DOHH2 (cell line): ENCODE measurements around the gene PLET1.

Source experiments
- H3F3A ChIP-seq: fragments of 200-600 bp; sonication (generic), shearing (Covaris generic); 2 replicates; pipeline ENCODE4 v1.6.0; 2016; ENCODE audit warnings: antibody characterized with exemption, mild to moderate bottlenecking; ENCODE audit not compliant: control insufficient read depth, insufficient read depth
- H3K27ac ChIP-seq: fragments of 200-600 bp; sonication (generic); 2 replicates; pipeline ENCODE4 v1.5.1; 2014; ENCODE audit warnings: low read depth, mild to moderate bottlenecking, low read length, moderate library complexity
- H3K27me3 ChIP-seq: fragments of 200-600 bp; sonication (generic); 2 replicates; pipeline ENCODE4 v1.6.1; 2014; ENCODE audit warnings: mild to moderate bottlenecking, low read length, mixed read lengths; ENCODE audit not compliant: control insufficient read depth
- H3K36me3 ChIP-seq: fragments of 200-600 bp; sonication (generic); 2 replicates; pipeline ENCODE4 v1.6.1; 2014; ENCODE audit warnings: mild to moderate bottlenecking, low read length, moderate library complexity, mixed read lengths; ENCODE audit not compliant: control insufficient read depth
- H3K4me1 ChIP-seq: fragments of 200-600 bp; sonication (generic); 2 replicates; pipeline ENCODE4 v1.6.1; 2014; ENCODE audit warnings: mild to moderate bottlenecking, low read length, mixed read lengths; ENCODE audit not compliant: control insufficient read depth
- H3K4me2 ChIP-seq: fragments of 200-600 bp; sonication (generic); 2 replicates; pipeline ENCODE4 v1.6.0; 2014; ENCODE audit warnings: mild to moderate bottlenecking, low read length, moderate library complexity
- H3K4me3 ChIP-seq: fragments of 200-600 bp; sonication (generic); 2 replicates; pipeline ENCODE4 v1.5.1; 2014; ENCODE audit warnings: mild to moderate bottlenecking, low read length, mixed read lengths
- H3K79me2 ChIP-seq: fragments of 200-600 bp; sonication (generic); 2 replicates; pipeline ENCODE4 v1.6.1; 2014; ENCODE audit warnings: mild to moderate bottlenecking, low read length, mixed read lengths; ENCODE audit not compliant: control insufficient read depth
- H3K9me2 ChIP-seq: fragments of 200-600 bp; sonication (generic); replicated peaks from 2 replicates; pipeline ENCODE4 v1.6.1; 2014; ENCODE audit warnings: mild to moderate bottlenecking, low read length, mixed read lengths; ENCODE audit not compliant: control insufficient read depth
- H3K9me3 ChIP-seq: fragments of 200-600 bp; sonication (generic); 2 replicates; pipeline ENCODE4 v1.6.1; 2014; ENCODE audit warnings: antibody characterized with exemption, low read length, mixed read lengths; ENCODE audit not compliant: control insufficient read depth, insufficient read depth
- H4K20me1 ChIP-seq: fragments of 200-600 bp; sonication (generic); 2 replicates; pipeline ENCODE4 v1.6.0; 2014; ENCODE audit warnings: low read depth, mild to moderate bottlenecking, antibody characterized with exemption, low read length, moderate library complexity; ENCODE audit not compliant: control insufficient read depth, insufficient read depth
- EZH2phosphoT487 ChIP-seq: fragments of 200-600 bp; sonication (generic); IDR thresholded peaks from 2 replicates; pipeline ENCODE4 v1.6.1; 2017; ENCODE audit warnings: borderline replicate concordance, mild to moderate bottlenecking, antibody characterized with exemption, low read length, moderate library complexity, mixed read lengths
- TF ChIP-seq, protein P1 (sequence below): fragments of 200-600 bp; sonication (generic); IDR thresholded peaks from one replicate; pipeline ENCODE4 v1.5.1; 2014; ENCODE audit warnings: antibody characterized with exemption, mild to moderate bottlenecking, low read depth, low read length; ENCODE audit not compliant: poor library complexity, severe bottlenecking

The PLET1 gene

DNA sequence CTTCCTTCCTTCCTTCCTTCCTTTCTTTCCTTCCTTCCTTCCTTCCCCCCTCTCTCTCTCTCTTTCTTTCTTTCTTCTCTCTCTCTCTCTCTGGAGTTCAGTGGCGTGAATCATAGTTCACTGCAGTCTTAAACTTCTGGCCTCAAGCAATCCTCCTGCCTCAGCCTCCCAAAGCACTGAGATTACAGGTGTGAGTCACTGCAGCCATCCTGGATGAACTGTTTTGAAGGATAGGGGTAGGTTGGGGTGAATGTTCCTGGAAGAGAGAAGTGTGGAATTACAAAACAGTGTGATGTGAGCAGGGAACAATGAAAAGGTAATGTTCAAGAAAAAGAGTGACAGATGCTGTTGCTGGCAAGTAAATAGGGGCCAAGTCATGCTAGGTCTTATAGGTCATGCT is 12.4 kb upstream of the PLET1 start:
- H3K9me2 ChIP-seq, result no peaks in the 10 kb centered on the region

DNA sequence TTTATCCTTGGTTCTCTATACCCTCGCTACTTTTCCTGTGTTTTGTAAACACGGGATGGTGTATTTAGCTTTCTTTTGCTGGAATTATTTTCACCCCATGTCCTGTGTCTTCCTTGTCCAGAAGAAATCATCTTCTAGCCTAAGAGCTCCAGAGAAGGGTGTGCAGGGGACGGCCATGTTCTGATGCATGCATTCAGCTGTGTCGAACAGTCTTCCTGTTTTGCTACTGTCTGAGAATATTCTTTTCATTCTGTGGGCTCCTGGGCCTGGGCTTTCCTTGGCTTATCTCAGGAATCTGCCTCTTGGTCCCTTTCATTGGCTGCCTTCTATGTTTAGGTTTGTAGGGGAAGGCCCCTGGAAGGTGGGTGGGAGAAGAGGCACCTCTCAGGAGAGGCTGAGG is 10.6 kb upstream of the PLET1 start:
- Histone ChIP-seq H3K27ac (no peak overlapping the region), H4K20me1 (no peaks in the 10 kb centered on the region), H3F3A (no peaks in the 10 kb centered on the region), H3K9me2 (no peaks in the 10 kb centered on the region), H3K9me3 (no peaks in the 10 kb centered on the region), H3K4me3 (no peak overlapping the region), H3K79me2 (no peaks in the 10 kb centered on the region), H3K4me1 (peaks cover 6% of the 10 kb centered on the region), H3K4me2 (no peak overlapping the region), H3K36me3 (no peaks in the 10 kb centered on the region), H3K27me3 (no peaks in the 10 kb centered on the region)
- TF ChIP-seq EZH2phosphoT487, result no peak
- TF ChIP-seq, protein P1, sequence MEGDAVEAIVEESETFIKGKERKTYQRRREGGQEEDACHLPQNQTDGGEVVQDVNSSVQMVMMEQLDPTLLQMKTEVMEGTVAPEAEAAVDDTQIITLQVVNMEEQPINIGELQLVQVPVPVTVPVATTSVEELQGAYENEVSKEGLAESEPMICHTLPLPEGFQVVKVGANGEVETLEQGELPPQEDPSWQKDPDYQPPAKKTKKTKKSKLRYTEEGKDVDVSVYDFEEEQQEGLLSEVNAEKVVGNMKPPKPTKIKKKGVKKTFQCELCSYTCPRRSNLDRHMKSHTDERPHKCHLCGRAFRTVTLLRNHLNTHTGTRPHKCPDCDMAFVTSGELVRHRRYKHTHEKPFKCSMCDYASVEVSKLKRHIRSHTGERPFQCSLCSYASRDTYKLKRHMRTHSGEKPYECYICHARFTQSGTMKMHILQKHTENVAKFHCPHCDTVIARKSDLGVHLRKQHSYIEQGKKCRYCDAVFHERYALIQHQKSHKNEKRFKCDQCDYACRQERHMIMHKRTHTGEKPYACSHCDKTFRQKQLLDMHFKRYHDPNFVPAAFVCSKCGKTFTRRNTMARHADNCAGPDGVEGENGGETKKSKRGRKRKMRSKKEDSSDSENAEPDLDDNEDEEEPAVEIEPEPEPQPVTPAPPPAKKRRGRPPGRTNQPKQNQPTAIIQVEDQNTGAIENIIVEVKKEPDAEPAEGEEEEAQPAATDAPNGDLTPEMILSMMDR, result no peak

More for the DNA sequence above, 12.4 kb upstream of the PLET1 start:
- Histone ChIP-seq H3K27ac (no peak overlapping the region), H3K4me3 (no peak overlapping the region), H3K4me2 (no peak overlapping the region), H3K4me1 (peaks cover 18% of the 10 kb centered on the region), H3F3A (no peaks in the 10 kb centered on the region), H3K27me3 (no peaks in the 10 kb centered on the region), H4K20me1 (no peaks in the 10 kb centered on the region), H3K36me3 (no peaks in the 10 kb centered on the region), H3K9me3 (no peaks in the 10 kb centered on the region), H3K79me2 (no peaks in the 10 kb centered on the region)
- TF ChIP-seq EZH2phosphoT487, result no peak
- TF ChIP-seq, protein P1, result no peak

DNA sequence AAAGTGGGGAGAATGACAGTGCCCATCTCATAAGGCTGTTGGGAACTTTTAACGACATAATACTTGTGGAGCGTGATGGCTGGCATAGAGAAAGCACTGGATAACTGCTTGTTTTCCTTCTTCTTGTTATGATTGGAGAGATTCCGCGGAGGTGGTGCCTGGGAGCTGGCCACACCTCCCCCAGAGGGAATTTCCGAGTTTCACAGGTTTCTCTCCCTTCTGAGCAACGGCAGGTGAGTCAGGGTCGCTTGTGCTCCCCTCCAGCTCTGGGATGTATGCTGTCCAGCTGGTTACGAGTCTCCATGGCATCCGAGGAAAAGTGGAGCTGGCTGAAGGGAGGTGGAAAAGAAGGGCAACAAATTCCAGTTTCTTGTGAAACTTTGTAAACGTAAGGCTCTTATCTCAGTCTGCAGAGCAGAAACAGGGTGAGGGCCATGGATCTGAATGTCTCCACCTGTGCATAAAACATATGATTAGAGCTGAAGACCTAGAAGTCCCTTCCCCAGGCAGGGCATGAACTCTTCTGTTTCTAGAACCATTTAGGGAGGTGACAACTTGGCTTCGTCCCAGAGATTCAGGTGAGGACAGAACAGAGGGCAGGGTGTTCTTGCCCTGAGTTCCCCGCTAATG is 10.0 kb upstream of the PLET1 start:
- no peaks in the 10 kb centered on the region for H4K20me1 ChIP-seq
- no peaks in the 10 kb centered on the region for H3K27me3 ChIP-seq
- TF ChIP-seq, protein P1, result no peak
- TF ChIP-seq EZH2phosphoT487, result no peak
- H3K9me2 ChIP-seq, result no peaks in the 10 kb centered on the region
- H3K27ac ChIP-seq, result no peak overlapping the region
- H3K36me3 ChIP-seq, result no peaks in the 10 kb centered on the region
- no peaks in the 10 kb centered on the region for H3K79me2 ChIP-seq
- no peaks in the 10 kb centered on the region for H3F3A ChIP-seq
- H3K9me3 ChIP-seq, result no peaks in the 10 kb centered on the region
- no peak overlapping the region for H3K4me2 ChIP-seq
- H3K4me3 ChIP-seq, result no peak overlapping the region
- peaks cover 6% of the 10 kb centered on the region for H3K4me1 ChIP-seq
